Measurements from ENCODE around the gene OCLN. TPM values are rescaled to one million over a fixed set of nuclear protein-coding genes. Genes with fewer than 3 reads are reported as not detected.
A peak's percentile ranks its signal among the peaks of the same experiment; 100 is the strongest.
"Not testable (repeated sequence)": the region's sequence is repeated elsewhere in the genome, so short reads cannot be mapped to it uniquely, and the experiment has no call there.

Gene OCLN
- total RNA-seq, 4 donors from 2014 or later: 74.9 to 112 (median 92.4) TPM

DNA sequence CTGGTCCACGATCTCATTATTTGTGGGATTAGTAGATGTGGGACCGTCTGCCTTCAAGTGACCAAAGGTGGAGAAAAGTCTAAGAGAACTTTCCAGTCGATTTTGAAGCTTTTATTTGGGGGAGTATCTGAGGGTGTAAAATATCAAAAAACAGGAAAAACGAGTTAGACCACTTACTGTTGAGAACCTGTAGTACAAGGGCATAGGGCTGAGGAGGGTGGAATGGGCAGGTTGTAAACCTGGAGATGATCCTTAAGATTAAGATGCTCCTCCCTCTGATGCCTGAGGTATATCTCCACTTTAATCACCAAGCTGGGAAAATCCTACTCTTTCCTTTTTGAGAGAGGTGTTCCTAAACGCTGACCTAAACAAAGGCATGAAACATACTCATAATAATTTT is 35.4 kb downstream of the OCLN start:
- H3K27ac ChIP-seq: peak overlapping the region in 1 of 4 donors; percentile 33
- TF ChIP-seq POLR2A (IDR thresholded peaks at IDR 0.05): no peak
- TF ChIP-seq EP300 (IDR thresholded peaks at IDR 0.05; ENCODE audit: low read depth): no peak
- TF ChIP-seq, protein P1, sequence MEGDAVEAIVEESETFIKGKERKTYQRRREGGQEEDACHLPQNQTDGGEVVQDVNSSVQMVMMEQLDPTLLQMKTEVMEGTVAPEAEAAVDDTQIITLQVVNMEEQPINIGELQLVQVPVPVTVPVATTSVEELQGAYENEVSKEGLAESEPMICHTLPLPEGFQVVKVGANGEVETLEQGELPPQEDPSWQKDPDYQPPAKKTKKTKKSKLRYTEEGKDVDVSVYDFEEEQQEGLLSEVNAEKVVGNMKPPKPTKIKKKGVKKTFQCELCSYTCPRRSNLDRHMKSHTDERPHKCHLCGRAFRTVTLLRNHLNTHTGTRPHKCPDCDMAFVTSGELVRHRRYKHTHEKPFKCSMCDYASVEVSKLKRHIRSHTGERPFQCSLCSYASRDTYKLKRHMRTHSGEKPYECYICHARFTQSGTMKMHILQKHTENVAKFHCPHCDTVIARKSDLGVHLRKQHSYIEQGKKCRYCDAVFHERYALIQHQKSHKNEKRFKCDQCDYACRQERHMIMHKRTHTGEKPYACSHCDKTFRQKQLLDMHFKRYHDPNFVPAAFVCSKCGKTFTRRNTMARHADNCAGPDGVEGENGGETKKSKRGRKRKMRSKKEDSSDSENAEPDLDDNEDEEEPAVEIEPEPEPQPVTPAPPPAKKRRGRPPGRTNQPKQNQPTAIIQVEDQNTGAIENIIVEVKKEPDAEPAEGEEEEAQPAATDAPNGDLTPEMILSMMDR (IDR thresholded peaks at IDR 0.05): no peak
- TF ChIP-seq POLR2AphosphoS5 (IDR thresholded peaks at IDR 0.05): no peak
- no peak for DNase-seq
- no peak overlapping the region for H3K4me3 ChIP-seq
- intact Hi-C loops (cut with DNase I; ENCODE audit: low total_unique reads): no loop called here
- H3K9me3 ChIP-seq: no peaks in the 10 kb centered on the region
- H3K27me3 ChIP-seq: no peaks in the 10 kb centered on the region
- H3K4me1 ChIP-seq: peaks cover 3 to 37% (median 8%) of the 10 kb centered on the region in 4 donors
- no peaks in the 10 kb centered on the region for H3K36me3 ChIP-seq
- 52 to 55% methylated on average over 5 of the region's 5 CpGs for WGBS, 2 donors (ENCODE audit: low coverage in 1 of 2)
- in situ Hi-C loops (cut with MboI; ENCODE audit: low pct_ligation_motif_present in 1 of 4, low pct_unique_long_range_greater_than_20kb in 1 of 4, low sequenced_read_pairs in 3 of 4): no loop called here

DNA sequence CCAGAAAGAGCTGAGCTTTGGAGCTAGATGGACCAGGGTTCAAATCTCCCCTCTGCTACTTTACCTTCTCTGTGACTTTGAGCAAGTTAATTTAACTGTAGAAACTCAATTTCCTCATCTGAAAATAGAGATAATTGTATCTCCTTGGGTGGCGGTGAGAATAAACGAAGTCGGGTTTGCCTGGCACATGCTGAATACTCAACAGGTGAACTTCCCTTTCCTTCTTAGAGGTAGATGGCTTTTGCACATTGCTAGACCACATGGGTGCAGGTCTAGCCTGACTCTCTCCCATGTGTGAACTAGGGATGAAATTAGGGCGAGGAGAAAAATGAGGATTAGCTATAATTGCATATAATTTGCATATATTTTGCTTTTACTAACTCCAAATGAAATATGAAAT is 36.0 kb downstream of the OCLN start:
- Histone ChIP-seq H3K36me3 (no peaks in the 10 kb centered on the region), H3K27ac (no peak overlapping the region), H3K4me3 (no peak overlapping the region), H3K4me1 (peaks cover 3 to 37% (median 8%) of the 10 kb centered on the region in 4 donors), H3K9me3 (no peaks in the 10 kb centered on the region), H3K27me3 (no peaks in the 10 kb centered on the region)
- in situ Hi-C loops (cut with MboI; ENCODE audit: low pct_ligation_motif_present in 1 of 4, low pct_unique_long_range_greater_than_20kb in 1 of 4, low sequenced_read_pairs in 3 of 4) (no loop called here), intact Hi-C loops (cut with DNase I; ENCODE audit: low total_unique reads) (no loop called here)
- no peak for TF ChIP-seq EP300 (IDR thresholded peaks at IDR 0.05; ENCODE audit: low read depth)
- TF ChIP-seq, protein P1 (IDR thresholded peaks at IDR 0.05): no peak
- no peak for TF ChIP-seq POLR2AphosphoS5 (IDR thresholded peaks at IDR 0.05)
- TF ChIP-seq POLR2A (IDR thresholded peaks at IDR 0.05): no peak
- 89 to 95% methylated on average over 4 of the region's 4 CpGs for WGBS, 2 donors (ENCODE audit: low coverage in 1 of 2)
- no peak for DNase-seq

DNA sequence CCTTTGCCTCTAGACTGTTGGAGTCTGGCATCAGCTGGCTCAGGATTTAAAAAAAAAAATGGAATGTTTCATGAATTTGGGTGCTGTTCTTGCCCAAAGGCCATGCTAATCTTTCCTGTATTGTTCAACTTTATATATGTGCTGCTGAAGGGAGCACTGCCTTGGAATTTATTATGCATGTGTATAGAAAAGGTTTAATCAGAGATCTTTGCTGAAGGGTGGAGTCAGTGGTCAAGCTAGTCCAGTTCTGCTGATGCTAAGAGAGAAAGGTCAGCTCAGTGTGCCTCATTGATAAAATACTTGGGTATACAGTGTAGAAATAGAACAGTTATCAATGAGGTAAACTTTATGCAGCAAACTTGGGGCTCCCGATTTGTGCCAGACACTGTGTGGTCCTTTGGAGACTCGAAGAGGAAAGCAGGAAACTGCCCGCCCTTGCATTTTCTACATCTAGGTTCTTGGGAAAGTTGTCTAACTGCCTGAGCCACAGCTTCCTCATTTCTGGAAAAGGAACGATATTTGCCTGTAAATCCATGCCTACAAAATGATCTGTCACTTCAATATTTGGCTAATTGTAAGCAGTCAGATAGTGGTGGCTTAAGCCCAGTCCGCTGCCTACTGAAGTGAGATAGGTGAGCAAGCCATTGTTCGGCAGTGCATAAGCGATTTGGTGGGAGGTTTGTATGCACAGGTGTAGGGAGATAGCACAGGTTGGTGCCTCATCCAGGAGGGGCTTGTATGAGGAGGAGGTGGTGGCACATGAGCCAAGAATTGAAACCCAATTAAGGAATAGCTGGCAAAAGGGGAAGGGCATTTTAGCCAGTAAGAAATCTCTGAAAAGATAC is 38.2 kb downstream of the OCLN start:
- no peak overlapping the region for H3K4me3 ChIP-seq
- H3K27me3 ChIP-seq: no peaks in the 10 kb centered on the region
- WGBS, 2 donors (ENCODE audit: low coverage in 1 of 2): 55 to 57% methylated on average over 4 to 7 of the region's 7 CpGs
- no peak for DNase-seq
- no peak for TF ChIP-seq POLR2A (IDR thresholded peaks at IDR 0.05)
- no peaks in the 10 kb centered on the region for H3K36me3 ChIP-seq
- H3K27ac ChIP-seq: peak overlapping the region in 1 of 4 donors; percentile 44
- intact Hi-C loops (cut with DNase I; ENCODE audit: low total_unique reads) (no loop called here), in situ Hi-C loops (cut with MboI; ENCODE audit: low pct_ligation_motif_present in 1 of 4, low pct_unique_long_range_greater_than_20kb in 1 of 4, low sequenced_read_pairs in 3 of 4) (no loop called here)
- H3K4me1 ChIP-seq: peaks cover 0 to 21% (median 7%) of the 10 kb centered on the region in 4 donors
- no peaks in the 10 kb centered on the region for H3K9me3 ChIP-seq

DNA sequence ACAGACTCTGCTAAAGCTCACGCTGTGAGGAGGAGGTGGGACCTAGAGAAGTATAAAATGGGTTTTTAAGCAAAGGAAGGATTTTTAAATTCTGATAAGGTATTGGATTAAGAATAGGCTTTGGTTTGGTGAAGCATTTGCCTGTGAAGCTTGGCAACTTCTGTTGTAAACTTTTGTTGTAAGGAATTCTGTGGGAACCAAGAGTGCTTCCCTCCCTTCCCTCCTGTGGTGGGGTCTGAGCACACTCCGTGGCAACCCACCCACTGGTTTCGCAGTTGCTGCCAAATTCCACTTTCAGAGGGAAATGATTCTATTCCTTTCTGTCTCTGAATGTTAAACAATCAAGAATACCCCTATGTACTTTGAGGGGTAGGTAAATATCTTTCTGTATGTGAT is 38.8 kb downstream of the OCLN start:
- H3K4me1 ChIP-seq: peaks cover 0 to 19% (median 6%) of the 10 kb centered on the region in 4 donors
- intact Hi-C loops (cut with DNase I; ENCODE audit: low total_unique reads): no loop called here
- H3K9me3 ChIP-seq: no peaks in the 10 kb centered on the region
- WGBS, 2 donors (ENCODE audit: low coverage in 1 of 2): 53 to 58% methylated on average over 3 of the region's 3 CpGs
- peak overlapping the region in 1 of 4 donors; percentile 44 for H3K27ac ChIP-seq
- in situ Hi-C loops (cut with MboI; ENCODE audit: low pct_ligation_motif_present in 1 of 4, low pct_unique_long_range_greater_than_20kb in 1 of 4, low sequenced_read_pairs in 3 of 4): no loop called here
- H3K36me3 ChIP-seq: no peaks in the 10 kb centered on the region
- H3K4me3 ChIP-seq: no peak overlapping the region
- no peak for DNase-seq
- H3K27me3 ChIP-seq: no peaks in the 10 kb centered on the region
- TF ChIP-seq EP300 (IDR thresholded peaks at IDR 0.05; ENCODE audit: low read depth) (no peak), POLR2A (IDR thresholded peaks at IDR 0.05) (no peak), POLR2AphosphoS5 (IDR thresholded peaks at IDR 0.05) (no peak)
- TF ChIP-seq, protein P1 (IDR thresholded peaks at IDR 0.05): no peak

DNA sequence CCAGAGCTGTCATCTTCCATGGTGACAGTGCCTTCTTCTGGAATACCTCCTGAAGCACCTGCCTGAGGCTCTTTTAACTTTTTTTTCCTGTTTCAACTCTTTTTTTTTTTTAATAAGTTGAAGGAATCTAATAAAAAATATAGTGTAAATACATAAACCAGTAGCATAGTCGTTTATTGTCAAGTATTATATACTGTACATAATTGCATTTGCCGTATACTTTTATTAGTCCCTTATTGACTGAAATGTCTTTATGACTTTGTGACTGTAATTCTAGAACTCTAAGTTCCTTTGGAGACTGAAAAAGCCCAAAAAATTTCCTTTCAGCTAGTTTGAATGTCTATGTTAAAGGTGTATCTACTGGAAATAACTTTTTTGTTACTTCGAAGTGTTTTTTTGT is 45.3 kb downstream of the OCLN start:
- H3K9me3 ChIP-seq; intact Hi-C loops (cut with DNase I; ENCODE audit: low total_unique reads); H3K4me3 ChIP-seq; in situ Hi-C loops (cut with MboI; ENCODE audit: low pct_ligation_motif_present in 1 of 4, low pct_unique_long_range_greater_than_20kb in 1 of 4, low sequenced_read_pairs in 3 of 4); H3K4me1 ChIP-seq; H3K27ac ChIP-seq; H3K27me3 ChIP-seq; DNase-seq; H3K36me3 ChIP-seq: not testable (repeated sequence)
- WGBS, 2 donors (ENCODE audit: low coverage in 1 of 2): 38% methylated on average over 3 of the region's 3 CpGs; no CpG with 5 or more reads in 1 of the 2 donors

DNA sequence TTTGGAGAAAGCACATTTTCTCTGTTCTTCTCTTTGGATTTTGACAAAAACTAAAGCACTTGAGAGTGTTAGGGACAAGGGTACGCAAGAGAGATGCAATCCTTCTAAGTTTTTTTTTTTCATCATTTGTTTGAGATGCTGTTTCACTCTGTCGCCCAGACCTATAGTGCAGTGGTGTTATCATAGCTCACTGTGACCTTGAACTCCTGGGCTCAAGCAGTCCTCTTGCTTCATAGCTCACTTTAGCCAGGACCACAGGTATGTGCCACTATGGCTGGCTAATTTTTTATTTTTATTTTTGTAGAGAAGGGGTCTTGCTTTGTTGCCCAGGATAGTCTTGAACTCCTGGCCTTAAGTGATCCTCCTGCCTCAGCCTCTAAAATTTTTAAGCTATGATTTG is 46.1 kb downstream of the OCLN start:
- in situ Hi-C loops (cut with MboI; ENCODE audit: low pct_ligation_motif_present in 1 of 4, low pct_unique_long_range_greater_than_20kb in 1 of 4, low sequenced_read_pairs in 3 of 4); H3K36me3 ChIP-seq; H3K4me1 ChIP-seq; H3K9me3 ChIP-seq; H3K27me3 ChIP-seq; H3K4me3 ChIP-seq; DNase-seq; H3K27ac ChIP-seq; intact Hi-C loops (cut with DNase I; ENCODE audit: low total_unique reads): not testable (repeated sequence)
- 100% methylated on average over 2 of the region's 2 CpGs; no CpG with 5 or more reads in 1 of the 2 donors for WGBS, 2 donors (ENCODE audit: low coverage in 1 of 2)

DNA sequence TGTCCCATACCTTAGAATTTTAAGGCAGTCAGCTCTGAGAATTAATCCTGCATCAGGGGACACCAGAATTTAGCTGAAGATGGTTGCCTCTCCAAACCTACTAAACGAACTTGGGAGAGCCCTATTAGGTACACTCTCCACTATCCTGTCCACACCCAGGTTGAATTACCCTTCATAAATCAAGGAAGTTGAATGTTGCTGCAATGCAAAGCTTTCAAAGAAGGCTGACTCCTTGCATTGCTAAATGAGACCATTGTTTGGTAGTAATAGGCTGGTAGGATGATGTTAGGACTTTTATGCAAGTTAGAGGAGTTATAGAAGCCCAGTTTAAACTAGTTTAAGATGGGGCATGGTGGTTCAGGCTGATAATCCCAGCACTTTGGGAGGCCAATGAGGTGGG is 48.8 kb downstream of the OCLN start:
- DNase-seq; H3K27ac ChIP-seq; in situ Hi-C loops (cut with MboI; ENCODE audit: low pct_ligation_motif_present in 1 of 4, low pct_unique_long_range_greater_than_20kb in 1 of 4, low sequenced_read_pairs in 3 of 4); H3K4me3 ChIP-seq; H3K4me1 ChIP-seq; H3K36me3 ChIP-seq; intact Hi-C loops (cut with DNase I; ENCODE audit: low total_unique reads); H3K9me3 ChIP-seq; H3K27me3 ChIP-seq: not testable (repeated sequence)
- WGBS, 2 donors (ENCODE audit: low coverage in 1 of 2): no CpG with 5 or more reads among the region's 1 CpG
